Measurements from ENCODE around the gene ATP8B3.

- TF ChIP-seq CTCF (IDR thresholded peaks at IDR 0.05 in 4 of 5, conservative IDR thresholded peaks at IDR 0.05 in 1 of 5) (no peak), POLR2A (IDR thresholded peaks at IDR 0.05) (no peak)
These were observed 12.2 kb upstream of the ATP8B3 start for GRCh38 chr19:1824252-1824622.
